ENCODE data around the gene ZSCAN10. TPM values are rescaled to one million over a fixed set of nuclear protein-coding genes. Genes with fewer than 3 reads are reported as not detected.

The ZSCAN10 gene
- total RNA-seq, 1 donor from 2014 or later, result 0.10 TPM

DNA sequence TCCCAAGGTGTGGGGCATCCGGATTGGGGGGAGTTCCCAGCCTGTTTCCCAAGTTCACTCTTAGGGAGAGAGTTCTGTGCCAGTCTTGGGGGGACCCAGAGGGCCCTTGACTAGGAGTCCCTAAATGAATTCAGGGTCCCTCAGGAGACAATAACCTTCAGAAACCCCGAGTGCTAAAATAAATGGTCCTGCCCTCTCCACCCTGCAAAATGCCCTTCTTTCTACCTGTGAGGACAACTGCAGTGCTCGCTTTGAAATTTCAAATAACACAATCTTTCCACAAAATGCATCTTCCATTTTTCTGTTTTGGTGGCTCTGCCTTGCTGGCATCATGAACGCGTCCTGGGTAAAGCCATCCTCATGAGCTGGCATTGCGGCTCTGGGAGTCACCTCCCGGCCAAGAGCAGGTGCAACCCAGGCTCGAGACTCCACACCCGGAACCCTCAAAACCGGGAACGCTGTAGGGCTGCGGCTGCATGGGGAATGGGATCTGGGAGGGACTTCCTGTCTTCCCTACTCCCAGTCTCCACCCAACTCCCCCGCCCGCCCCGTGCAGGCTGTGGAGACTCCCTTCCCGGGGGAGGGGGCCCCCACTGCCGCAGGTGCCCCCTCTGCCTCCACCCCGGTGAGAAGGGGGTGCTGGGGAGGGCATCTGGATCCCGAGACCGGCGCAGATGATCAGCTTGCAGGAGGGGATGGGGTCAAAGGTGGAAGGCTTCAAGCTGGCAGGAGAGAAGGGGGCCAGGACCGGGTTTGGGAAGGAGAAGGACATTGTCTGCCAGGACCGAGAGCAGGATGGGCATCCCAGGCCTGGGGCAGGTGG lies 13.2 kb upstream of the ZSCAN10 start, which contains the start of gene ZNF205:
ZNF205 (plus strand) TSS at position 529 of the 823 bp plus-strand sequence. CDS start 845 bp downstream, outside the sequence.
- ATAC-seq (peak; percentile 99), DNase-seq (ENCODE audit: low spot score) (peak; percentile 79)

DNA sequence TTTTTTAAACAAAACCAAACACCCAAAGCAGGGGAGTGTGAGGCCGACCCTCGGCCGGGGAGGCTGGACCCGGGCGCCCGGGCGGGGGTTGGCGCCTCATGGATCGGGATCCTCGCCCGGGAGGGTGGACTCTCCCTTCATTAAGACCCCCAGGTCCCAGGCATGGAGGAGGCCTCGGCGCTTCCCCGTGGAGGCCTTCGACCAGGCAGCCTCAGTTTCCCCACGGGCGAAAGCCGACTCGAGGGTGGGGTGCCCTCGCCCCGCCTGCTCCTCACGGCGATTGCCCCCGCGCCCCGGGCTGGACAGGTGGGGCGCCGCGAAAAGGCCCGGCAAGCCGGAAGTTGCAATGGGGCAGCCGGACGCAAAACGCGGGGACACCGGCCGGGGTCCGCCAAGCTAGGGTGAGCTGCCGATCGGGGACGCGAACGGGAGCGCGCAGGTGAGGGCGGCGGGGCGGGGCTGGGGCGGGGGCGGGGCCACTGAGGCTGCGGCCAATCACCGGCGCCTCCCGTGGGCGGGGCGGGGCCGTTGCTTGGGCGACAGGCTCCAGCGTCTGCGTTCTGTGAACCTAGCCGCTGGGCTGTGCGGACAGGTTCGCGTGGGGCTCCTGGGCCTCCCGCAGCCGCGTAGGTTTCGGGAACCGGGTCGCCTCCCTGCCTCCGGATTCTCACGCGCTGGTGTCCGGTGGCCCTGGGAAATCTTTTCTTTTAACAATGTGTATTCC lies 7.3 kb upstream of the ZSCAN10 start:
- DNase-seq (ENCODE audit: low spot score) (peak; percentile 93), ATAC-seq (peak; percentile 99)

DNA sequence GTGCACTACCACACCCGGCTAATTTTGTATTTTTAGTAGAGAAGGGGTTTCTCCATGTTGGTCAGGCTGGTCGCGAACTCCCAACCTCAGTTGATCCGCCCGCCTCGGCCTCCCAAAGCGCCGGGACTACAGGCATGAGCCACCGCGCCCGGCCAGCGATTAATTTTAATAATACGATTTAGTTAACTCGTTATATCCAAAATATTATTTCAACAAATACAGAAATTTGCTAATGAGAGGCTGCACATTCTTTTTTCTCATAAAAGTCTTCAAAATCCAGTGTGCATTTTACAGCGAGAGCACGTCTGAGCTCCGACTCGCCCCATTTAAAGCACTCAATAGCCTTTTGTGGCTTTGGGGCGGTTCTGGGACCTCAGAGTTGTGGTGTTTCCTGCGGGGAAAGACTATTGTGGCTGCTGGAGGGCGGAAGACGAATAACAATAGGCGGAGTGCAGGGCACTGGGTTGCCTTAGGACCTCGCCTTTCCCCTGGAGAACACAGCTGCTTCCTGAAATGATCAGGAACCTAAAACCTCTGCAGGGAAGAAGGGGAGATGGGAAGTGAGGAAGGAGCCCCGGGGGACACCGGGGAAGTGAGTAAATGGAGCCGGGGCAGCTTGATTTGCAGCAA lies 2.9 kb upstream of the ZSCAN10 start:
- no peak for ATAC-seq
- no peak for DNase-seq (ENCODE audit: low spot score)

DNA sequence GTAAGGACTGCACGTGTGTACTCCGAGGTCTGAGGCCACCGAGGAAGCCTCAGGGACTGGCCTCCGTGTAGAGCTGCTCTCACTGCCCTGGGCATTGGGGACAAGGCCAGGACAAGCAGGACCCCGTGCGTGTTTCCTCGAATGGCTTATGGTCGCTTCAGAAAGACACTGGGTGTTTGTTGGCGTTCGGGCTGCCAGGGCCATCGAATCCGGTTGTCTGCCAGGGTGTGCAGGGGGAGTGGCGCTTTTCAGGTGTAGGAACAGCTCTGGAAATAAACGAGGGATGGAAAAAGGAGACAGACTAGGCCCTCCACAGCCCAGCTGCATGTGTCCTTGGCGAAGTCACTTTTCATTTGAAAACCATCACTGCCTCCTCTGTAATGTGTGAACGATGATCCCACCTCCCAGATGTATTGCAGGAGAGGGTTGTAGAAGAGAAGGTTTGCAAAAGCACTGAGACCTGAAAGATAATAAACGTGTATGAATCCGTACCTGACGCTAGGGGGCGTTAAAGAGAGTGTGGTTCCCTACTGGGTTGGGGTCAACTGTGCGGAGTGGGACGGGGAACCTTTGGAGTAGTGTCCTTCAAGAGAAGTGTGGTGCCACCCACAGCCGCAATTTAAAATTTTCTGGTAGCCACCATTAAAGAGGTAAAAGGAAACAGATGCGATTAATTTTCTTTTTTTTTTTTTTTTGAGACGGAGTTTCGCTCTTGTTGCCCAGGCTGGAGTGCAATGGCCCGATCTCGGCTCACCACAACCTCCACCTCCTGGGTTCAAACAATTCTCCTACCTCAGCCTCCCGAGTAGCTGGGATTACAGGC lies 2.1 kb upstream of the ZSCAN10 start:
- ATAC-seq (no peak), DNase-seq (ENCODE audit: low spot score) (no peak)

DNA sequence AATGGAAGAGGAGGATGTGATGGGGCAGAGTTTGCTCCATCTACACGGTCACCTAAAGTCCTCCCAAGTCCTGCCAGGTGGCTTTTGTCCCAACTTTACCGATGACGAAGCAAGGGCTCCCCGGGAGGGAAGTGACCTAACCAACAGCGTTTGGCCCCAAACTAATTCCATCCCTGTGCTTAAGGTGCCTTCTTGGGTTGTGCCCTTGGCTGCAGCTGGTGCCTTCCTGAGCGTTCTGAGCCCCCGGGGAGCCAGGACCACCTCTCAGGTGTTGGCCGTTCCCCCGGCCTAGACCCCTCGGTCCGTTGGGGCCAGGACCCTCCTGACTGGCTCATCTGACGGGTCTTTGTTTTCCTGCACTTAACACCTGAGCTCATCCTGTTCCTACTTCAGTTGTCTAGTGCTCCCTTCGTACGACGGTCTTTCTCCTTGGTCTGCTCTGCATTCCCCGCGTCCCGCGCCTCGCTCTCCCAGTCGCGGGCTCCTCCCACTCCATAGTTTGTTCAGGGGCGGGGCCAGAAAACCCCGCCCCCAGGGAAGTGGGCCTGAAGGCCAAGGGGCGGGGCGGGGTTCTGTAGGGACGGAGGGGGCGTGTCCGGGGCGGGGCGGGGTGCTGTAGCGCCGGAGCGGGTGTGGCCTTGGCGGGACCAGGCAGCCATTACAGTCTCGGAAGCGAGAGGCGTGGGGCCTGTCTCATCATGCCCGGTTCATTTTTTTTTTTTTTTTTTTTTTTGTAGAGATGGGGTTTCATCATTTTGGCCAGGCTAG lies 822 bp upstream of the ZSCAN10 start:
- peak; percentile 89 for DNase-seq (ENCODE audit: low spot score)
- ATAC-seq, result peak; percentile 98

DNA sequence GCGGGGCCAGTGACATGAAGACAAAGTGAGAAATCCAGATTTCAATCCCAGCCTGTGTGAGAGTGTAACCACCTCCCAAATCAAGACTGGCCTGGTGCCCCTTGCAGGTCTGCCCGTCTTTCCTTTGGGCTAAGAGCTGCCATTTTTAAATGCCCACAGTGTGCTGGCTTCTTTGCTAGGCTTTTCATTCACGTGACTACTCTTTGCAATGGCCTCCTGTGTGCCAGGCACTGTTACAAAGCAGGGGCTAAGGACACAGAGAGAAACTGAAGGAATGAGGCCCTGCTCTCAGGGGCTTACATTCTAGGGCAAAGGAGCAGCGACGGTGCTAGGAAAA lies 269 bp upstream of the ZSCAN10 start:
- ATAC-seq (no peak), DNase-seq (ENCODE audit: low spot score) (no peak)

DNA sequence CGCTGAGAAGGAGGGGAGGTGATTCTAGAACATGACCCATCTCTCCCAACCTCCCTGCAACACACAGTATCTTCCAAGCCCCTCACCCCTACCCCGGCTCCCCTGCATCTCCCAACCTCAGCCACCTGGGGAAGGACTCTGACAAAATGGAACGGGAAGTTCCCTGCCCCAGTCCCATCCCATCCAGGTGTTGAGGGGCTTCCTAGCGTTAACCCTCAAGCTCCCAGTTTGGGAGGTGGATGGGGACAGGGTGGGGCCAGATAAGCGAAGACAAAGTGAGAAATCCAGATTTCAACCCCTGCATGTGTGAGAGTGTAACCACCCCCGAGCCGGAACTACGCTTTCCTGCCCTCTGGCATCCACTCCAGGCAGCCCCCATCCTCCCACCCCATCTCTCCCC lies 1.8 kb downstream of the ZSCAN10 start:
- DNase-seq (ENCODE audit: low spot score) (no peak), ATAC-seq (no peak)

DNA sequence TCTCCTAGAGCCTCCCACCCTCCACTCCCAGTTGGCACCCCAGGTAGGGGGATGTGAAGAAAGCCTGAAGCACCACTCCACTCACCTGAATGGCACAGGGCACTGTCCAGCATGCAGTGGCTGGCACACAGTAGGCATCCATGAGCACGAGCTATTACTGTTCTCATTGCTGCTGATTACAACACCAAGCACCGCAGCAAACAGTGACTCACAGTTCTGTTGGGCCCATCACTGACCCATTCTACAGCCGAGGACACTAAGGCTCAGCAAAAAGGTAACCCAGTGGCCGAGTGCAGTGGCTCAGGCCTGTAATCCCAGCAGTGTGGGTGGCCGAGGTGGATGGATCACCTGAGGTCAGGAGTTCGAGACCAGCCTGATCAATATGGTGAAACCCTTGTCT lies 2.7 kb downstream of the ZSCAN10 start:
- DNase-seq (ENCODE audit: low spot score) (no peak), ATAC-seq (no peak)

DNA sequence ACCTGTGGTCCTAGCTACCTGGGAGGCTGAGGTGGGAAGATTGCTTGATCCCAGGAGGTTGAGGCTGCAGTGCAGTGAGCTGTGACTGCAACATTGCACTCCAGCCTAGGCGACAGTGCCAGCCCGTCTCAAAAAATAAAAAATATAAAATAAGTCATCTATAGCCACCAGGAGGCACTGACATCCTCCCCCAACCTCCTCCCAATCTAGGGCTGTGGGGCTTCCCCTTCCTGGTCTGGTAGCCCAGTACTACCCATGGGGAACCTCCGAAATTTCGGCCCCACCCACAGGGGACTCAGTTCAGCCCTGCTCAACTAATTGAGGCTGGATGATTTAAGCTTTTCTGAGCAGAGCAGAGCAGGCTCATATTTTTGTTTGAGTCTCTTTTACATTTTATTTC lies 3.2 kb downstream of the ZSCAN10 start:
- DNase-seq (ENCODE audit: low spot score) (no peak), ATAC-seq (no peak)

DNA sequence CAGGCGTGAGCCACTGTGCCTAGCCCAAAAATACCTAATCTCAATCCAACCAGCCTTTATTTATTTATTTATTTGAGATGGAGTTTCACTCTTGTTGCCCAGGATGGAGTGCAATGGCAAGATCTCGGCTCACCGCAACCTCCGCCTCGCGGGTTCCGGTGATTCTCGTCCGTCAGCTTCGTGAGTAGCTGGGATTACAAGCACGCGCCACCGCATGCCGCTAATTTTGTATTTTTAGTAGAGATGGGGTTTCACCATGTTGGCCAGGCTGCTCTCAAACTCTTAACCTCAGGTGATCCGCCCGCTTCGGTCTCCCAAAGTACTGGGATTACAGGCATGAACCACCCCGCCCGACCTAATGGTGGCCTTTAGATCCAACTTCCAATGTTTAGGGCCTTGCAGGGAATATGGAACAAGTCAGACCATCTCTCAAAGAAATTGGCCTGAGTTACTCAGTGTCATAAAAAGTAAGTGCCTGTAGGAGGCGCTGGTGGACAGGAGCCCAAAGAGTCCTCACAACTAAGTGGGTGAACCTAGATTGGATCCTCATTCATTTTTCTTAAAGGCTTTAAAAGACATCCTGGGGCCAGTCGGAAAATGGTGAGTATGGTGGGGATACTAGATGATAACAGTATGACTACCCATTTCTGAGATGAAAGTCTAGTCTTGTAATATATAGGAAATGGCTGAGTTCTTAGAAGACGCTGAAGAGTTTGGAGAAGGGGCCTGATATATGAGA lies 4.6 kb downstream of the ZSCAN10 start:
- ATAC-seq, result peak; percentile 47
- DNase-seq (ENCODE audit: low spot score), result no peak

DNA sequence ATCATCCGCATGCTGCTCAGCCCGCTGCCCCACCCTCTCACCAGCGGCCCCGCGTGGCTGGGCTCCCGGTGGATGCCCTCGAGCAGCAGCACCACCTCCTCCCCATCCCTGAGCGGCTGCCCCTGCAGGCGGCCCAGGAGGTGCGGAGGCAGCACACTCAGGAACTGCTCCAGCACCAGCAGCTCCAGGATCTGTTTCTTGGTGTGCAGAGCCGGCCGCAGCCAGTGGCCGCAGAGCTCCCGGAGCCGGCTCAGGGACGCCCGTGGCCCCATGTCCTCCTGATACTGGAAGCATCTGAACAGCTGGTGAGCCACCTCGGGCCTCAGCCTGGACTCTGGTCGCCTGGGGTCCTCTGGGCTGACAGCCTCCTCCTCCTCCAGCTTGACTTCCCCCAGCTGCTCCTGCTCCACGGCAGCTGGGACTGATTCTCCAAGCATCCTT lies 6.6 kb downstream of the ZSCAN10 start:
- DNase-seq (ENCODE audit: low spot score), result no peak
- no peak for ATAC-seq

DNA sequence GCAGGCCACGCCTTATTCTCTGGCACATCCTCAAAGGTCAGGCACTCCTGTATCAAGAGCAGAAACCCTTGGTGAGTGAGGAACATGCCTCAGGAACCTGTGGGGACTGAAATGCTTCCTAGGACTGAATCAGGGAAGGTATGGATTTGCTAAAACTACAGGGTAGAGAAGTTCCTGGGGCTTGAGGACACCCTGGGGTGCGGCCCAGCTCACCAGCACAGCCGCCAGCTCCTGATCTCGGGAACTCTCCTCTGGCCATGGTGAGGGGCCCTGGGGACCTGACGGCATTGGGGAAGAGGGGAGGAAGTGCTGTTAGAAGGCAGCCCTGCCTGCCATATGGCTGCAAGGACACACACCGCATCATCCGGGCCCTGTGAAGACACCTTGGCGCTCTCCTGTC lies 7.5 kb downstream of the ZSCAN10 start:
- DNase-seq (ENCODE audit: low spot score) (no peak), ATAC-seq (no peak)

DNA sequence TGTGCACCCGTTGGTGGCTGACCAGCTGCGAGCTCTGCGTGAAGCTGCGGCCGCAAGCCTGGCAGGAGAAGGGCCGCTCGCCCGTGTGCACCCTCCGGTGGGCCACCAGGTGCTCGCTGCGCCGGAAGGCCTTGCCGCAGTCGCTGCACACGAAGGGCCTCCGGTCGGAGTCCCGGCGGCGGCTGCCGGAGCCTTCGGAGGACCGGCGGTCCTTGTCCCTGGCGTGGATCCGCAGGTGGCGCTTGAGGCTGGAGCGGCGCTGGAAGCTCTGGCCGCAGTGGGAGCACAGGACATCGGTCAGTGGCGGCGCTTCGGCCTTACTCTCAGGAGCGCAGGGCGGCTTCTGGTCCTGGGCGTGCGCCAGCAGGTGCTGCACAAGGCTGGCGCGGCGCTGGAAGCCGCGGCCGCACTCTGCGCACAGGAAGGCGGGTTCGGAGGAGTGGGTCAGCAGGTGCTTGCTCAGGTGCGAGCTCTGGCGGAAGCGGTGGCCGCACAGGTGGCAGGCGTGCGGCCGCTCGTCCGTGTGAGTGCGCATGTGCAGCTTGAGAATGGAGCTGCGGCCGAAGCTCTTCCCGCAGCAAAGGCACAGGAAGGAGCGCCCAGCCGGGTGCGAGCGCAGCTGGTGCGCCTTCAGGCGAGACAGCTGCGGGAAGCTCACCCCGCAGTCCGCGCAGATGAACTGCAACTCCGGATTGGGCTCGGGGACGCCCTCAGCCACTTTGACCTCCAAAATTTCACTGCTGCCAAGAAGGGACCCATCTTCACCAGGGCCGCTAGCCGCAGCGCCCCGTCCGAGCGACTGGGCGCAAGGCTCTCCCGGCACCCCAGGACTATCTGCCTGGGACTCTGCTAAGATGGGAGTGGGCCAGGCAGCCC lies 9.1 kb downstream of the ZSCAN10 start:
- no peak for ATAC-seq
- no peak for DNase-seq (ENCODE audit: low spot score)

DNA sequence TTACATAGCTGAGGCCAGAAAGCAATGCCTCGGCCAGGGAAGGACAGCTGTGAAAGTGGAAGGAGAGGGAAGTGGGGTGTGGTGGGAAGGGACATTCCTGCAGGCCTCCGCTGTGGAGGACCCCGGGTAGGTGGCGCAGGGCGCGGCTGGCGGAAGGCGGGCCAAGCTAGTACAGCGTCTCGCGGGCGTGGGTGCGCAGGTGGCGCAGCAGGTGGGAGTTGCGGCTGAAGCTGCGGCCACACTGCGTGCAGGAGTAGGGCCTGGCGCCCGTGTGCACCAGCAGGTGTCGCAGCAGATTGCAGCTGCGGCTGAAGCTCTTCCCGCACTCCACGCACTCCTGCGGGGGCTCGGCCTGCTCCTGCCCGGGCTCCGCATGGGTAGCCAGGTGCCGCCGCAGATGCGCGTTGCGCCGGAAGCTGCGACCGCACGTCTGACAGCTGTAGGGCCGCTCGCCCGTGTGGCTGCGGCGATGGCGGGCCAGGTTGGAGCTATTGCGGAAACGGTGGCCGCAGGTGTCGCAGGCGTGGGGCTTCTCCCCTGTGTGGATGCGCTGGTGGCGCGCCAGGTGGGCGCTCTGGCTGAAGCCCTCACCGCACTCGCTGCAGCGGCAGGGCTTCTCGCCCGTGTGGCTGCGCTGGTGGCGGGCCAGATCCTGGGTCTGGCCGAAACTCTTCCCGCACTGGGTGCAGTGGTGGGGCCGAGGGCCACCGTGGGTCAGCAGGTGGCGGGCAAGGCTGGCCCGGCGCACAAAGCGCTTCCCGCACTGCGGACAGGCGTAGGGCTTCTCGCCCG lies 10.0 kb downstream of the ZSCAN10 start:
- ATAC-seq (no peak), DNase-seq (ENCODE audit: low spot score) (no peak)

DNA sequence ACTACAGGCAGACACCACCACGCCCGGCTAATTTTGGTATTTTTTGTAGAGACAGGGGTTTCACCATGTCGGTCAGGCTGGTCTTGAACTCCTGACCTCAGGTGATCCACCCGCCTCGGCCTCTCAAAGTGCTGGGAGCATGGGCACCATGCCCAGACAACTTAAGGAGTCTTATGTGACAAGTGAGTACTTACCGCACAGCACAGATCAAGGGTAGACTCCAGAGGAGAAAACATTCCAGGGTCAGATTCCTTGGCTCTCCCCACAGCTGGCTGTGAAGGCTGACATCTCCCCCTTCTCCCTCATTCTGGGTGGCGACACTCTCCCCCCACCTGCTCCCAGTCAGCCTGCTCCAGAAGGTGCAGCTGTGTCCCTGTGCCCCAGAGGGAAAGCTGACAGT lies 10.6 kb downstream of the ZSCAN10 start:
- ATAC-seq (no peak), DNase-seq (ENCODE audit: low spot score) (no peak)

DNA sequence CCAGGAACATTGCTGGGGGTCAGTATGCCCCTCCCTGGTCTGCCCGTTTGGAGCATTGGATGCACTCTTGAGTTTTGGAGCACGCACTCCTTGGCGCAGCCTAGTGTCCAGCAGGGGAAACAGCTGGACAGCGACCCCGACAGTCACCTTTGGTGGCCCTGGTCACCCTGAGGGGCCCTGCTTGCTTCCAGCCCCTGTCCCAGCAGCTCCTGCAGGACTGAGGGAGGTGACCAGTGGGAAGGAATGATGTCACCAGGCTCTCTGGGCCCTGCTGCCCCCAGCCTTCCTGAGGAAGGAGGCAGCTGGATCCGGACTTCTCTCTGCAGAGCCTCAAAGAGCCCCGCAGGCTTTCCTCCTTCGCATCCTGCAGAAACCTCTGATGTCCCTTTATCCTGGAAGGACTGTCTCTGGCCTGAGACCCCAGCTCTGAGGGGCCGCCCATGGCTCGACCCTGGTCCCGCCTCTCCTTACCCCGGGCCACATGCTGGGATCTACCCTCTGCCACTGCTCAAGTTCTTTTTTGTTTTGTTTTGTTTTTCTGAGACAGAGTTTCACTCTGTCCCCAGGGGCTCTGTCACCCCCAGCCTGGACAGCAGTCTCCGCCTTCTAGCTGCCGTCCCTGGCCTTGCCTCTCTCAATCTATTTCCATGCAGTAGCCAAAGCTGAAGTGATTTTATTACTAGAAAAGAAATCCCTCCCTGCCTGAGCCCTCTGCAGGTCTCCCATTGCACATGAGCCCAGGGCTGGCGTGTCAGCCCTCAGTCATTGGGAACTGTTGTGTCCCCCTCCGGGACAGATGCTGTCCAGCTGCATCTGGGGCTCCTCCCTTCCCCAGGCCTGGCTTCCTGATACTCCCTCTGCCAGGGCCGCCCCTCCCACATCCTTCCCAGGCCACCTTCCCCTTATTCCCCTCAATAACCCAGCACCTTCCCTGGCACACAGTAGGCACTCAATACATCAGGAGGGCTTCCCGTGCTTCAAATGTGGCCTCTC lies 11.6 kb downstream of the ZSCAN10 start:
- ATAC-seq (peak; percentile 73), DNase-seq (ENCODE audit: low spot score) (no peak)
